Measurements from ENCODE around the gene IFITM5. TPM values are rescaled to one million over a fixed set of nuclear protein-coding genes. Genes with fewer than 3 reads are reported as not detected.
"Not testable (repeated sequence)": the region's sequence is repeated elsewhere in the genome, so short reads cannot be mapped to it uniquely, and the experiment has no call there.

IFITM5 gene
- not detected in 2 replicates for total RNA-seq

- no peak for DNase-seq
Observed at GRCh38 chr11:299081-299891, at the start of gene IFITM5. TSS of gene IFITM5 (minus strand) at chr11:299526. CDS start at chr11:299490, 36 bp downstream.

GRCh38 chr11:346529-346928 is 47.2 kb upstream of the IFITM5 start:
- no peak for DNase-seq

- DNase-seq: no peak
Observed at GRCh38 chr11:344836-345578, 45.7 kb upstream of the IFITM5 start.

GRCh38 chr11:342328-342727 is 43.0 kb upstream of the IFITM5 start:
- no peak for DNase-seq

- no peak for DNase-seq
Observed at GRCh38 chr11:340539-341512, 41.5 kb upstream of the IFITM5 start.

GRCh38 chr11:339963-340362 is 40.6 kb upstream of the IFITM5 start:
- DNase-seq: no peak

- DNase-seq: no peak
Observed at GRCh38 chr11:337711-338110, 38.4 kb upstream of the IFITM5 start.

GRCh38 chr11:336659-337198 is 37.4 kb upstream of the IFITM5 start:
- DNase-seq: no peak

- DNase-seq: peak; percentile 32
Observed at GRCh38 chr11:335779-336658, 36.7 kb upstream of the IFITM5 start.

GRCh38 chr11:334264-334994 is 35.1 kb upstream of the IFITM5 start:
- DNase-seq: no peak

- DNase-seq: not testable (repeated sequence)
Observed at GRCh38 chr11:333616-334263, 34.4 kb upstream of the IFITM5 start.

- no peak for DNase-seq
Observed at GRCh38 chr11:332651-333480, 33.5 kb upstream of the IFITM5 start.

- DNase-seq: no peak
Observed at GRCh38 chr11:331358-332060, 32.2 kb upstream of the IFITM5 start.

GRCh38 chr11:330694-331357 is 31.5 kb upstream of the IFITM5 start:
- no peak for DNase-seq

- no peak for DNase-seq
Observed at GRCh38 chr11:330307-330693, 31.0 kb upstream of the IFITM5 start.

- no peak for DNase-seq
Observed at GRCh38 chr11:329886-330253, 30.5 kb upstream of the IFITM5 start.

GRCh38 chr11:328516-329100 is 29.3 kb upstream of the IFITM5 start:
- DNase-seq: not testable (repeated sequence)

GRCh38 chr11:328012-328411 is 28.7 kb upstream of the IFITM5 start:
- DNase-seq: no peak
